GM23338 (cell line): ENCODE measurements around the gene NEO1.

Source experiments
- CREB1 ChIP-seq: fragments of 250-450 bp; sonication (Bioruptor Pico); IDR thresholded peaks from 2 replicates; pipeline ENCODE4 v1.5.0; 2020; ENCODE audit warnings: low read depth, mild to moderate bottlenecking, moderate library complexity
- EZH2 ChIP-seq: fragments of 200-600 bp; sonication (generic); IDR thresholded peaks from one replicate; pipeline ENCODE4 v1.8.0; 2017; ENCODE audit warnings: antibody characterized with exemption, mild to moderate bottlenecking, low read depth; ENCODE audit not compliant: unreplicated experiment
- POLR2AphosphoS5 ChIP-seq: IDR thresholded peaks from 2 replicates; pipeline ENCODE4 v1.6.1; 2016; ENCODE audit warnings: antibody characterized with exemption, low read depth
- ZNF114 ChIP-seq: fragments of 250-450 bp; sonication (Bioruptor Pico); IDR thresholded peaks from 2 replicates; pipeline ENCODE4 v1.5.0; 2020; ENCODE audit warnings: mild to moderate bottlenecking, moderate library complexity
- TF ChIP-seq, protein P1 (sequence below), 2 experiments: fragments of 200-600 bp in 1 of 2; sonication (generic) in 1 of 2; conservative IDR thresholded peaks; 2 replicates each; pipeline versions ENCODE4 v1.5.1 to v1.6.1; 2016 to 2017; ENCODE audit warnings: antibody characterized with exemption in 2 of 2, low read depth in 2 of 2, mild to moderate bottlenecking in 2 of 2, moderate library complexity in 1 of 2
- TF ChIP-seq, protein P2 (sequence below): IDR thresholded peaks from one replicate; pipeline ENCODE4 v1.6.1; 2018; ENCODE audit warnings: antibody characterized with exemption; ENCODE audit not compliant: unreplicated experiment

DNA sequence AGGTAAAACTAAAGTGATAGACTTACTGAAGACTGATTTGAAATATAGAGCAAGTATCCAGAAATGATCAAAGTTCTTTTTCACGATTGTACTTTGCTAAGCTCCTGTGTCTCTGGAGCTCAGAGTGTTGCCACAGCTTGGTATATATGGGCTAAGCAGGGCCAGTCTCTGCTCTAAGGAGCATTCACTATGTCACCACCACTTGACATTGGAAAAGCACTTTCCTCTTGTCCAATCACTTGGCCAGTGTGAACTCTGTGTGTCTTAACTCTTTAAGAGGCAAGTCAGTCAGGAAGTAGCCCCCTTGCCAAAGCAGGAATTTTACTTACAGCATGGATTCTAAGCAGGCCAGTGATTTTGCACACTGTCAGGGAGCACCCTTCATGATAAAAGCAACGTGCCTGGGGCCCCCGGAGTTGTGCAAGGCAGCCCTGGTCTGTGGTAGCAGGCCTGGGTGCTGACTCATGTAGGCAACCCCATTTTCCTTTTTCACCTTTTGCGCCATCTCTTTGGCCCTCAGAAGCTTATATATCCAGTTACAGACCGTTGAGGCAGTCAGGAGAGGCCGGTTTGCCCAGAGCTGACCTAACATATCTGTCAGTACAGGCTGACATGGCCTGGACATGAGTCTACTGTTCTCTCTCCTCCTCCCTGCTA is 243.5 kb downstream of the NEO1 start:
- TF ChIP-seq, protein P1, sequence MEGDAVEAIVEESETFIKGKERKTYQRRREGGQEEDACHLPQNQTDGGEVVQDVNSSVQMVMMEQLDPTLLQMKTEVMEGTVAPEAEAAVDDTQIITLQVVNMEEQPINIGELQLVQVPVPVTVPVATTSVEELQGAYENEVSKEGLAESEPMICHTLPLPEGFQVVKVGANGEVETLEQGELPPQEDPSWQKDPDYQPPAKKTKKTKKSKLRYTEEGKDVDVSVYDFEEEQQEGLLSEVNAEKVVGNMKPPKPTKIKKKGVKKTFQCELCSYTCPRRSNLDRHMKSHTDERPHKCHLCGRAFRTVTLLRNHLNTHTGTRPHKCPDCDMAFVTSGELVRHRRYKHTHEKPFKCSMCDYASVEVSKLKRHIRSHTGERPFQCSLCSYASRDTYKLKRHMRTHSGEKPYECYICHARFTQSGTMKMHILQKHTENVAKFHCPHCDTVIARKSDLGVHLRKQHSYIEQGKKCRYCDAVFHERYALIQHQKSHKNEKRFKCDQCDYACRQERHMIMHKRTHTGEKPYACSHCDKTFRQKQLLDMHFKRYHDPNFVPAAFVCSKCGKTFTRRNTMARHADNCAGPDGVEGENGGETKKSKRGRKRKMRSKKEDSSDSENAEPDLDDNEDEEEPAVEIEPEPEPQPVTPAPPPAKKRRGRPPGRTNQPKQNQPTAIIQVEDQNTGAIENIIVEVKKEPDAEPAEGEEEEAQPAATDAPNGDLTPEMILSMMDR (conservative IDR thresholded peaks at IDR 0.05; ENCODE audit: low read depth in 2 of 2), result no peak
- TF ChIP-seq EZH2 (no peak), POLR2AphosphoS5 (no peak), ZNF114 (CRISPR knock-in tag) (no peak), CREB1 (CRISPR knock-in tag) (no peak)
- TF ChIP-seq, protein P2, sequence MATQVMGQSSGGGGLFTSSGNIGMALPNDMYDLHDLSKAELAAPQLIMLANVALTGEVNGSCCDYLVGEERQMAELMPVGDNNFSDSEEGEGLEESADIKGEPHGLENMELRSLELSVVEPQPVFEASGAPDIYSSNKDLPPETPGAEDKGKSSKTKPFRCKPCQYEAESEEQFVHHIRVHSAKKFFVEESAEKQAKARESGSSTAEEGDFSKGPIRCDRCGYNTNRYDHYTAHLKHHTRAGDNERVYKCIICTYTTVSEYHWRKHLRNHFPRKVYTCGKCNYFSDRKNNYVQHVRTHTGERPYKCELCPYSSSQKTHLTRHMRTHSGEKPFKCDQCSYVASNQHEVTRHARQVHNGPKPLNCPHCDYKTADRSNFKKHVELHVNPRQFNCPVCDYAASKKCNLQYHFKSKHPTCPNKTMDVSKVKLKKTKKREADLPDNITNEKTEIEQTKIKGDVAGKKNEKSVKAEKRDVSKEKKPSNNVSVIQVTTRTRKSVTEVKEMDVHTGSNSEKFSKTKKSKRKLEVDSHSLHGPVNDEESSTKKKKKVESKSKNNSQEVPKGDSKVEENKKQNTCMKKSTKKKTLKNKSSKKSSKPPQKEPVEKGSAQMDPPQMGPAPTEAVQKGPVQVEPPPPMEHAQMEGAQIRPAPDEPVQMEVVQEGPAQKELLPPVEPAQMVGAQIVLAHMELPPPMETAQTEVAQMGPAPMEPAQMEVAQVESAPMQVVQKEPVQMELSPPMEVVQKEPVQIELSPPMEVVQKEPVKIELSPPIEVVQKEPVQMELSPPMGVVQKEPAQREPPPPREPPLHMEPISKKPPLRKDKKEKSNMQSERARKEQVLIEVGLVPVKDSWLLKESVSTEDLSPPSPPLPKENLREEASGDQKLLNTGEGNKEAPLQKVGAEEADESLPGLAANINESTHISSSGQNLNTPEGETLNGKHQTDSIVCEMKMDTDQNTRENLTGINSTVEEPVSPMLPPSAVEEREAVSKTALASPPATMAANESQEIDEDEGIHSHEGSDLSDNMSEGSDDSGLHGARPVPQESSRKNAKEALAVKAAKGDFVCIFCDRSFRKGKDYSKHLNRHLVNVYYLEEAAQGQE, result no peak
